NCI-H146 (cell line): ENCODE measurements around the gene CC2D1A.
"Not testable (repeated sequence)": the region's sequence is repeated elsewhere in the genome, so short reads cannot be mapped to it uniquely, and the experiment has no call there.

Source experiments
- DNase-seq: peaks from one replicate; lab custom pipeline; 2025; lab: John Stamatoyannopoulos, UW

CC2D1A gene

DNA sequence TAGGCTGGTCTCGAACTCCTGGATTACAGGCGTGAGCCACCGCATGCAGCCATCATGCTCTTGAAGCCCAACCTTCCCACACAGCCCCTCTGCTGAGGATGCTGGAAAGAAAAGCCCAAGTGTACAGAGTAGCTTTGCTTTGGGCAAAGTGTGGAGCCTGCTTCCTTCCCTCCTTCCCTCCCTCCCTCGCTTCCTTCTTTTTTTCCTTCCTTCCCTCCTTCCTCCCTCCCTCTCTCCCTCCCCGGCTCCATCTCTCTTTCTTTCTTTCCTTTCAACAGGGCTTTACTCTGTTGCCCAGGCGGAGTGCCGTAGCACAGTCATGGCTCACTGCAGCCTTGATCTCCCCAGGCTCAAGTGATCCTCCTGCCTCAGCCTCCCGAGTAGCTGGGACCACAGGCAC lies 2.7 kb downstream of the CC2D1A start:
- DNase-seq: no peak

- no peak for DNase-seq
Observed at GRCh38 chr19:13909430-13909829, 3.4 kb downstream of the CC2D1A start.

DNA sequence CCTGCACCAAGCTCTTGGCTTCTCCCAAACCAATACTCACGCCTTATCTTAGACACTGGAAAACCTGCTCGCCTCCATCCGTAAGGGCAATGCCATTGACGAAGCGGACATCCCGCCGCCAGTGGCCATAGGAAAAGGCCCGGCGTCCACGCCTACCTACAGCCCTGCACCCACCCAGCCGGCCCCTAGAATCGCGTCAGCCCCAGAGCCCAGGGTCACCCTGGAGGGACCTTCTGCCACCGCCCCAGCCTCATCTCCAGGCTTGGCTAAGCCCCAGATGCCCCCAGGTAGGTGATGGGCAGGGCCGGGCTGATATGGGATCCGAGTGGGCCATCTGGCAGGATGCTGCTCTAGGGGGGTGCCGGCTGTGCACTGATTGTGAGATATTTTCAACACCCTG lies 7.4 kb downstream of the CC2D1A start:
- no peak for DNase-seq

- no peak for DNase-seq
Observed at GRCh38 chr19:13914777-13915176, 8.8 kb downstream of the CC2D1A start.

GRCh38 chr19:13917888-13918406 lies 11.9 kb downstream of the CC2D1A start:
- no peak for DNase-seq

GRCh38 chr19:13918726-13919411 lies 12.9 kb downstream of the CC2D1A start:
- no peak for DNase-seq

- no peak for DNase-seq
Observed at GRCh38 chr19:13920524-13920923, 14.5 kb downstream of the CC2D1A start.

DNA sequence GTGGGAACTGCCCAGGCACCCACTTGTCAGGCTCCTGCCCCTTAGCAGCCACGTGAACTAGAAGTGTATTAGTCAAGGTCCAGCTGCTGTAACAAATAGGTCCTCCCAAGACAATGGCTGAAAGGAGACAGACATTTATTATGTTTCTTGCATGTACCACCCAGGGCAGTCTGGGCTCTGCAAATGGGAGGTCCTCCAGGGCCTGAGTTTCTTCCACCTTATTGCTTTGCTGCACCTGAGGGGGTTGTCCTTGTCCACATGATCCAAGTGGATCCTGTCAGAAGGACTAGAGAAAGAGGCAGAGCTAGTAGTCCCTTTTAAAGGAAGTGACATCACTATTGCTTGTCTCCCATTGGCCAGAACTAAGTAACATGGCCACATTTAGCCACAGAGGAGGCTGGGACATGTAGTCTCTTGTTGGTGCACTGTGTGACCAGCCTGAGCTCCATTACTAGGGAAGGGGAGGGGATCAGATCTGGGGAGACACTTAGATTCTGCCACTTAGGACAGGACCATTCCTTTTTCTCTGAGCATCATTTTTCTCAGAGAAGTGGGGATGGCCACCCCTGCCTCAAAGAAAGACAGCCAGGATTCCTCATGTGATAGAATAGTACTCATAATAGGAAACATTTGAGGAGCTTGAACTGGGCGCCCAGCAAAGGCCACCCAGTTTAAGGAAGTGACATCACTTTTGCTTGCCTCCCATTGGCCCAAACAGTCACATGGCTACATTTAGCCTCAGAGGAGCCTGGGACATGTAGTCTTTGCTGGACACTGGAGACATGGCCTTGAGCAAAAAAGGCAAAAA lies 15.1 kb downstream of the CC2D1A start:
- DNase-seq: no peak

GRCh38 chr19:13922118-13922517 lies 16.1 kb downstream of the CC2D1A start:
- DNase-seq: not testable (repeated sequence)

GRCh38 chr19:13923194-13923987 lies 17.4 kb downstream of the CC2D1A start:
- no peak for DNase-seq

GRCh38 chr19:13926010-13926409 lies 20.0 kb downstream of the CC2D1A start:
- no peak for DNase-seq

GRCh38 chr19:13926715-13927114 lies 20.7 kb downstream of the CC2D1A start:
- DNase-seq: no peak

DNA sequence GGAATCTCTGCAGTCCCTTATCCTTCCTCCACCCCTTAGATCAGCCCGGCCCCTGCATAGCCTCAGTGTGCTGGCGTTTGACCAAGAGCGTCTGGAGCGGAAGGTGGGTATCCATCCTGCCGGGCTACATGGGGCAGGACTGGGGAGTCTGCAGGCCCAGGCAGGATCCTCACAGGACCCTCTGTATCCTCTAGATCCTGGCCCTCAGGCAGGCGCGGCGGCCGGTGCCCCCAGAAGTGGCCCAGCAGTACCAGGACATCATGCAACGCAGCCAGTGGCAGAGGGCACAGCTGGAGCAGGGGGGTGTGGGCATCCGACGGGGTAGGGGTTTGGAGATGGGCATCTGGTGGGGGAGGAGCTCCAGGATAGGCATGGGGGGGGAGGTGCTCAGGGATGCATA lies 23.3 kb downstream of the CC2D1A start:
- DNase-seq: no peak

GRCh38 chr19:13929956-13930355 lies 24.0 kb downstream of the CC2D1A start:
- no peak for DNase-seq

GRCh38 chr19:13930402-13930801 lies 24.4 kb downstream of the CC2D1A start:
- no peak for DNase-seq

DNA sequence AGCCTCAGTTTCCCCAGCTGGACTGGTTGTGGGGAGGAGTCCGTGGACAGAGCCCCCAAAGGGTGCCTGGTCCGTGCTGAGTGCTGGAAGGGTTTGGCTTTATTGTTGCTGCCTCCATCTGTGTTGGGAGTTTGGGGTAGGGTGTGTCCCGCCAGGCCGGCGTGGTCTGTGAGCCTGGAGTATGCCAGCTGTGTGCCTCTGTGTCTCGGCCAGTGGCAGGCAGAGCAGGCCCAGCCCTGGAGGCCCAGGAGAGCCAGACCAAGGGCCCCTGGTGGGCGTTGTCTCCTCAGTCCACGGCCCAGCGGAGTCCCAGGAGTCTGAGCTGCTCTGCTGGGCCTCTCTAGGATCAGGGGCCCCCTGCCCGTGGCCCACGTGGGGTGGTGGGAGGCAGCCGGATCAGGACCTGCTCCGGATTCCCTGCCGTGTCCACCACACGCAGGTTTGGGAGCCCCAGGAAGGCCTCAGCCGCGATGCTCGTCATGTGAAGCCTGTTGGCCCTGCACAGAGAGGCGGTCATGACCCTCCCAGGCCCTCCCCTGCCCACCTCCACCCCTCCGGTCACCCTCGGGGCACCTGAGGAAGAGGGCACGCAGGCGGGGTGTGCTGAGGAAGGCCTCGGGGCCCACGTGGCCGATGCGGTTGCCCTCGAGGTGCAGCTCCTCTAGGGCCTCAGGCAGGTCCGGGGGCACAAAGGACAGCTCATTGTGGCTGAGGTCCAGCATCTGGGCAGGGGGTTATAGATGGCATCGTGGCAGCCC lies 25.6 kb downstream of the CC2D1A start:
- no peak for DNase-seq

GRCh38 chr19:13932149-13932637 lies 26.2 kb downstream of the CC2D1A start:
- DNase-seq: no peak

DNA sequence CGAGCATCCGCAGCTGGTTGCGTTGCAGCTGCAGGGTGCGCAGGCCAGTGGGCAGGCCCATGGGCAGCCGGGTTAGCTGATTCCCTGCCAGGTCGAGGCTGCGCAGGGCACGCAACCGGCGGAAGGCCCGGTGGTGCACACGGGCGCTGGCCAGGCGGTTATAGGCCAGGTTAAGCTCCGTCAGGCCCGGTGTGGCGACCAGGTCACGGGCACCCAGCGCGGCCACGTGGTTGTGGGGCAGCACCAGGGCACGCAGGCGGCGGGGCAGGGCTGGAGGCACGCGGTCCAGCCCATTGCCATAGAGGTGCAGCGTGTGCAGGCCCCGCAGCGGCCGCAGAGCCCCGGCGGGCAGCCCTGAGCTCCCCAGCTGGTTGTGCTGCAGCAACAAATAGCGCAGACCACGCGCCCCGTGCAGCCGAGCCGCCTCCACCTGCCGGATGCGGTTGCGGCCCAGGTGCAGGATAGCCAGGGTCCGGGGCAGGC lies 27.0 kb downstream of the CC2D1A start:
- peak; percentile 66 for DNase-seq

DNA sequence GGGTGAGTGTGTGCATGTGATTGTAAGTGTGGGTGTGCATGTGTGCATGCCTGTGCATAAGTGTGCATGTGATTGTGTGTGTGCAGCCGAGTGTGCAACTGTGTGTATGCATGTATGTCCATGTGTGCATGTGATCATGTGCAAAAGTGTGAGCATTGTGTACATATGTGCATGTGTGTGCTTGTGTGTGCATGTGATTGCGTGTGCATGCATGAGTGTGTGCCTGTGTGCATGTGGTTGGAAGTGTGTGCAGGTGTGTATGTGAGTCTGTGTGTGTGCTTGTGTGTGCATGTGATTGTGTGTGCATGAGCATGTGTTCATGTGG lies 28.7 kb downstream of the CC2D1A start:
- DNase-seq: no peak

GRCh38 chr19:13935765-13936510 lies 29.9 kb downstream of the CC2D1A start:
- no peak for DNase-seq
